NCI-H82 treated with DMSO at 0.1 percent for 48 hours (cell line): Measurements from ENCODE around the gene KCND1.
"Not testable (repeated sequence)": the region's sequence is repeated elsewhere in the genome, so short reads cannot be mapped to it uniquely, and the experiment has no call there.

Experiments
- DNase-seq: peaks from one replicate; lab custom pipeline; 2025; ENCODE audit not compliant: unreplicated experiment; lab: John Stamatoyannopoulos, UW

The KCND1 gene

DNA sequence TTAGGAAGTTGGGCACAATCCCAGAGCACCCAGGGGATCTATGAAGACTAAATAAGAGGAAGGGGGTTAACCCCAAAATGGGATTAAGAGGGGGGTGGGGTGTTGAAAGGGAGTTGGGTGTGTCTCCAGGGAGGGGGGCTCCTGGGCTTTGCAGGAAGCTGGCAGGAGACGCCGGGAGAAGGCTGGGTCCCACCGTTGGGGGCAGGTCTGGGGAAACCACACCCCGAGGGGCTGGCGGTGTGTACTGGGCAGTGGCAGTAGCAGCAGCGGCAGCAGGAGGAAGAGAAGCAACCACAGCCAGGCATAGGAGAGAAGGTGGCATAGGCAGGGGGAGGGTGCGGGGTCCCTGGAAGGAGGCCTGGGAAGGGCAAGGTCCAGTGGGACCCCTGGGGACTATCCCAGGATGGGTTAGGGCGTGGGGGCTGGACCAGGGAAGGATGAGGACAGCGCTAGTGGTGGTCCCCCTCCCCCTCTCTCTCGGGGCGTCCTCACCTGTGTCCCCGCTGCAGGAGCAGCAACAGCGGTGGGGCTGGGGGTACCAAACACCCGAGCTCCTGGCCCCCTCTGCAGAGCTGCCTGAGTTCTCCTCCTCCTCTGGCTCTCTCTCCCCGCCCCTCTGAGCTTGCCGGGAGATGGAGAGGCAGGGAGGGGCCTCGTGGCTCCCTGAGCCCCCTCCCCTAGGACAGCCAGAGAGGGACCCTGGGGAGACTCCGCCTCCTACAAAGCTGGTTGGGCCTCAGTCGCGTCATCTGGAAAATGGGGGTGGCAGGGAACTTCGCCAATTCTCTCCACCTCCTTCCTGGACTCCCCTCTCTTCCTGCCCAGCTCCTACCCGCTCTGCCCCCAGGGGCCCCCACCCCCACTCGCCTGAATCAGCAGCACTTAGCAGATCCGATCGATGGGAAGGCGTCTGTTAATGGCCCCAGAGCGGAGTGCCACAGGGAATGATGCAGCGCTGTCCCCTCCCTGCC, at the start of gene KCND1:
Gene KCND1 (minus strand): TSS at position 596 of the 971 bp plus-strand sequence. CDS start 1,573 bp downstream, outside the sequence.
- DNase-seq = no peak

DNA sequence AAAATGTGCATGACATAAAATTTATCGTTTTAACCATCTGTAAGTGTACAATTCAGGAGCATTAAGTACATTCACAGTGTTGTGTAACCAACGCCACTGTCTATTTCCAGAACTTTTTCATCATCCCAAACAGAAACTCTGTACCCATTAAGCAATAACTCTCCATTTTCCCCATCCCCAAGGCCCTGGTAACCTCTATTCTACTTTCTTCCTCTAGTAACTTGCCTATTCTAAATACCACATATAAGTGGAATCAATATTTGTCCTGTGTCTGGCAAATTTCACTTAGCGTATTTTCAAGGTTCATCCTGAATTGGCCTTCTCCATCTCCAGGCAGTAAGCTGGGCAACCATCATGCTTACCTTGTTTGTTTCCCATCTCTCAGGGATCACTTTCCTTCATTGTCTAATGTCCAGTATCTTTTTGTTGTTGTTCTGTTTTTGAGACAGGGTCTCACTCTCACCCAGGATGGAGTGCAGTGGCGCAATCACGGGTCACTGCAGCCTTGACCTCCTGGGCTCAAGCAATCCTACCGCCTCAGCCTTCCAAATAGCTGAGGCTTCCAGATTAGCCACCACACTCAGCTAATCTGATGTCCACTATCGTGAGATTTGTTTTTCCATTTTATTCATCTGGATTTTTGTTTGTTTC, 48.1 kb upstream of the KCND1 start:
- DNase-seq = no peak

DNA sequence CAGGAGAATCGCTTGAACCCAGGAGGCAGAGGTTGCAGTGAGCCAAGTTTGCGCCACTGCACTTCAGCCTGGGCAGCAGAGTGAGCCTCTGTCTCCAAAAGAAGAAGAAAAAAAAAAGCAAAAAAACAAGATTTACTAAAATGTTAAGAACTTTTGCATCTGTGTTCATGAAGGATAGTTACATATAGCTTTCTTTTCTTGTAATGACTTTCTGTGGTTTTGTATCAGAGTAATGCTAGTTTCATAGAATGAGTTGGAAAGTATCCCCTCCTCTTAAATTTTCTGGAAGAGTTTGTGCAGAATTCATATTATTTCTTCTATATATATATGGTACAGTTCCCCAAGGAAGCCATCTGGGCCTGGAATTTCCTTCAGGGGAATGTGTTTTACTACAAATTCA, 47.4 kb upstream of the KCND1 start:
- DNase-seq = no peak

DNA sequence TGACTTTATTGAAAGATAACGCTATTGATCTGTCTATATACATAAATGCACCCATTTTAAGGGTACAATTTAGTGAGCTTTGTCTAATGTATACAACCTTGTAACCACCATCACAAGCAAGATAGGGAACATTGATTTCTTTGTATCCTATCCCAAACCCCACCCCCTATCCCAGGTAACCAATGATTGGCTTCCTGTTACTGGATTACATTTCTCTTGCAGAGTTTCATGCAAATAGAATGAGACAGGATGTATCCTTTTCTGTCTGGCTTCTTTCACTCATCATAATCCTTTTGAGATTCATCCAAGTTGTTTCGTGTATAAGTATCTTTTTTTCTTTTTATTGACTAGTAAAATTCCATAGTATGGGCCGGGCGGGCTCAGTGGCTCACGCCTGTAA, 32.1 kb upstream of the KCND1 start:
- no peak for DNase-seq

DNA sequence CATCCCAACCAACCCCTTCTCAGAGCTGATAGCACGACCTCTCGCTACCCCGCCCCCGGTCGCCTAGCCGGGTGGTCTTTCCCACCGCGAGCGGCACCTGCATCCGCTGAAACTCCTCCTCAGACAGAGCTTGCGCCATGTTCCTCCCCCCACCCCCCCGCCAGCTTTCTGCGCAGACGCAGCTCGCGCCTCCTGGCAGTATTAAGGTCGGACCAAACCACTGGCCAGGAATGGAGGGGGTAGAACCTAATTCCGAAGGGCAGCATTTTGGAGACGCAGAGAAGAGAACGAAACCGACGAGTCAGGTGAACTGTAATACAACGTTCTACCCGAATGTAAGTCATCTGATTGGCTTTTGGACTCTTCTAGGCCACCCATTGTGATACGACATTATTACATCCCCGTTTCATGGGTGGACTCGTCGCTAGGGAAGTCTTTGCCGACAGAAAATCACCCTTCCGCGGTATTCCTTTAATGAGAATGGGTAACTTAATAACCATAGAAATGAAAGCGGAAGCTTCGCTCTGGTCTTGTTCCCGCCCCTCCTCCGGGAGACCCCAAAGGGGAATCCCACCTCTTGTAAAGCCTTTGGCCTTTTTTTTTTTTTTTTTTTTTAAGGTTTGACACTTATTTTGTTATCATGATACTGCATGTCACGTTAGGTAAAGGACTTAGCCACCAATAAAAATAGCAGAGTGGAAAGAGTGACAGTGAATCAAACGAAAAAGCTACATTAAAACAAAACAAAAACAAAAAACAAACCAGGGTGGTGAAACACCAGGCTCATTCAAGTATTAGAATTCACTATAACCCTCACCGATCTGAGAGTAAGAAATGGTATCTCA, 30.7 kb upstream of the KCND1 start, which contains the start of gene GRIPAP1:
Gene GRIPAP1 (minus strand): TSS at position 174 of the 845 bp plus-strand sequence. CDS start 35 bp downstream, at position 139.
- DNase-seq = peak; percentile 95

DNA sequence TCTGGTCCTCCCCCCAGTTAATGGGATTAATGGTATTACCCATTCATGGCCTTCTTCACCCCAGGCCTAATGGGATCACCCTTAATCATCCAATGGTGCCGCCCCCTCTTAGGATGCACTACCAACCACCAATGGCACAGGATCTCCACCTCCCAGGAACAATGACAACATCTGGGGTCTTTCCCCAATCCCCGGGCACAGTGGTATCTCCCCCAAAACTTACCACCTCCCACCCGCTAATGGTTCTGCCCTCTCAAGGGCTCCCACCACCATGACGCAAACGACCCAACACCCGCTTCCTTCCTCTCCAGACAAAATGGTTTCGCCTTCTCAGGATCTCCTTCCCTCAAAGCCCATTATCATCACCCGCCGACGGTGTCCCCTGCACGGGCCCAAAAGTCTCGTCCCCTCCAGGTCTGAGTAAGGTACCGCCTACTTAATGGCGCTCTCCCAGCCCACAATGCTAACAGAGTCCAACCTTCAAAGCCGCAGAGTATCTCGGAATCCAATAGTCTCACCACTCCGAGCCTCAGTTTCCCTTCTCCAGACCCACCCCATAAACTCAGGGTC, 30.0 kb upstream of the KCND1 start:
- peak; percentile 98 for DNase-seq

DNA sequence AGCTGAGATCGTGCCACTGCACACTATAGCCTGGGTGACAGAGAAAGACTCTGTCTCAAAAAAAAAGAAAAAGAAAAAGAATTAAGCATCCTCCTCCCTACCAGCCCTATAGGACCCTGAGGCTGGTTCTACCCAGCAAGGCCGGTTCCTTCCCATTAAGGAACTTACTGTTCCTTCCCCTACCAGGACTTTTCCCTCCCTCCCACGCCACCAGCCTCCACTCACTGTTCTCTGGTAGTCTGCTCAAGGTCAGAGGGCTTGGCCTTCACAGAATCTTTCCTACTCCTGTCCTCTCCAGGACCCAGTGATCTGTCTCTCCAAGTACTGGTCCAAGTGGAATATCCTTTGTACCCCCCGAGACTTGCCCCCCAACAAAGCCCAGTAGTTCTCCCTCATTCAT, 29.0 kb upstream of the KCND1 start:
- no peak for DNase-seq

DNA sequence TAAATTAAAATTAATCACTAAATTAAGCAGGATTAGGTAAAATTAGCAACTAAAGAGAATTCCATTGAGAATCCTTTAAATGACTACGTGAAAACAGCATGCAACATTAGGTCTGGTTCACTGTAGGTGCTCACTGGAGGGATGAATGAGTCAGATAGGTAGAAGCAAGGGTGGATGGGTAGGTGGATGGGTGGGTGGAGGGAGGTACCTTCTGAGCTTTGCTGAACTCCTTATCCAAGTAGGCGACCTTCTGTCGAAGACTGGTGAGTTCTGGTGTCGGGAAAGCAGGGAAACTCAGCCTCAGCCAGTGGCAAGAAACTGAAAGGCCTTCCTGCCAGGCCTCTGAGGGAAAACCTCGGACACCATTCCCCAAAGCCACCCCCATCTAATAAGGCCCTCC, 27.4 kb upstream of the KCND1 start:
- DNase-seq = no peak

DNA sequence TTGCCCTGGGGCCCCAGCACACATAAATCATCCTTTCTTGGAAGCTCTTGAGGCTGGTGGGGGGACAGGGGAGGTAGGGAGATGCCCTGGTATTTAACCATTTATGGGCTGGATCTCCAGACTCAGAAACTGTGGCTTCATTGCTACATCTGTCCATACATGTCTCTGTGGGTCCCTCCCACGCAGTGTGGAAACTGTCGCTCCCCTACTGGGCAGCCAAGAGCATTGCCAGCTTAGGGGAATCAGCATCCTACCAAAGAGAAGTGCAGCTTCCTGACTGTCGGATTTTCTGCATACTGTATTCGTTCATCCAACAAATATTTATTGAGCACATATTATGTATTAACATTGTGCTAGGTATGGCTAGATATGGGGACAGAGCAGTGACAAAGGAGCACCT, 26.7 kb upstream of the KCND1 start:
- no peak for DNase-seq

DNA sequence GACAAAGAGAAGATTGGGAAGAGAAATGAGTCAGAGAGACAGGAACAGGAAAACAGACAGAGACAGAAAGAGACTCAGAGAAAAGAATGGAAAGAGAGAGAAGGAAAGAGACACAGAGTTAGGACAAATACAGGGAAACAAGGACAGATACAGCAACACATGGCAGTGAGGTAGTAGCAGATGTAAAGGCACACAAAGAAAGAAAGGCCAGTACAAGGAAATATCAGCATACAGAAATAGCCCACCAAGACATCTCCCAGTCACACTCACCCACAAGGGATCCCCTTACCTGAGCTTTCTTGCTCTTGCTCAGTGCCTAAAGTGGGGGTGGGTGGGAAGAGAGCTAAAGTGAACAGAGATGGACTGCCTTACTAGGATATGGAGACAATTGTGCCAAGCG, 26.2 kb upstream of the KCND1 start:
- no peak for DNase-seq

DNA sequence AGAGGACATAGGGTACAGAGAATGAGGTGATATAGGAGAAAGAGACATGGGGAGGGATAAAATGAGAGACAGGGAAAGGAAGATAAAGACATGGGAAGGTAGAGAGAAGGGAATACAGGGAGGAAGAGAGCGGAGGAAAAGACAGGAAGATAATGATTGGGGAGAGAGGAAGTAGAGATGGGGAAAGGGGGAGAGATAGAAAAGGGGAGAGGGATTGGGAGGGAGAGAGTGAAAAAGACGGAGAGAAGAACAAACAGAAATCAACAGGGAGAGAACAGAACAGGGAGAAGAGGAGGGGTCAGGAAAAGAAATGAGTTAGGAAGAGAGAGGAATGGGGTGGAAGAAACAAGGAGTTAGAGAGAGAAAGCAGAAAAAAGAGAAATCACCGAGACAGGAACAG, 25.8 kb upstream of the KCND1 start:
- DNase-seq = no peak

DNA sequence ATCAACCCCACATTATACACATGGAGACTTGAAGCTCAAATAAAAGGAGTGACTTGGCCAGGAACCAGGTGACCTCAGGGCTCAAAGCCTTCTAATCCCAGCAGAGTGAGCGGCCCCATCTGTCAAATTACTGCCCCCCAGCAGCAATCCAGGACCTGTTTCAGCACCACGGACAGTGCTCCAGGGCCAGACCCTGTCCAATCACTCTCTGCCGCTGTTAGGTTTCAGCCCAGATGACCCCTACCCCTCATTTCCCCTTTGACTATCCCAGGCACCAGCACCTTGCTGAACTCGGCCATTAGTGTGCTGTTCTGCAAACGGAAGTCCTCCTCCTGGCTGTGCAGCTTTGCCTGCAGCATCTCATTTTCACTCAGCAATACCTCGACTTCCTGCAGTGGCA, 25.3 kb upstream of the KCND1 start:
- DNase-seq = peak; percentile 52

DNA sequence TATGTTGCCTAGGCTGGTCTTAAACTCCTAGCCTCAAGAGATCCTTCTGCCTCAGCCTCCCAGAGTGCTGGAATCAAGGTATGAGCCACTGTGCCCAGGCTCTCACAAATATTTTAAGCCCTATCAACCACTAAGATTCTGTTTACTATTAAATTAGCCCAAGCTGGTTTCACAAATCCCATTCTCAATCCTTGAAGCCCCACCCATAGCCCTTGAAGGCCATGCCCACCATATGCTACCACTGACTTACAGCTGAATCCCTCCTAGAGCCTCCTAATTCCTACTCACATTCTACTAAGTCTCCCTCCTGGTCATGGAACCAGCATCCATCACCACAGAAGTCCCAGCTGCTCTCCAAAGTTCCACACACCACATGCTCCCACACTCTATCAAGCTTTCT, 20.7 kb upstream of the KCND1 start:
- DNase-seq = peak; percentile 99

DNA sequence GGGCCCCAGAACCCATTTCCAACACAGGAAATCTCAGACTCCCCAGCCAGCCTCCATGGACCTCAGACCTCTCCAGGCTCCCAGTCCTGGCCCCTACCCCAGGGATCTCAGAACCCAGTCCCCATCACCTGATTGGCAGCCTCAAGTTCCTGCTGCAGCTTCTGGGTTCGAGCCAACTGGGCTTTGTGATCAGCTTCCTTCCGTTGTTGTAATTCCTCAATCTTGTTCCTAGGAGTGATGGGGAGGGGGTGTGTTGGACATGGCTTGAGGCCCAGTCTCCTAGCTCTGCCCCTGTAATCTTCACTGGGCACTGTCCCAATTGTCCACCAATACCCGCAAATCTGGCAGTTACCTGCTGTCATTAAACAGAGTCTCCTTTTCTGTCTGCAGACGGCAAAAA, 17.8 kb upstream of the KCND1 start:
- no peak for DNase-seq

DNA sequence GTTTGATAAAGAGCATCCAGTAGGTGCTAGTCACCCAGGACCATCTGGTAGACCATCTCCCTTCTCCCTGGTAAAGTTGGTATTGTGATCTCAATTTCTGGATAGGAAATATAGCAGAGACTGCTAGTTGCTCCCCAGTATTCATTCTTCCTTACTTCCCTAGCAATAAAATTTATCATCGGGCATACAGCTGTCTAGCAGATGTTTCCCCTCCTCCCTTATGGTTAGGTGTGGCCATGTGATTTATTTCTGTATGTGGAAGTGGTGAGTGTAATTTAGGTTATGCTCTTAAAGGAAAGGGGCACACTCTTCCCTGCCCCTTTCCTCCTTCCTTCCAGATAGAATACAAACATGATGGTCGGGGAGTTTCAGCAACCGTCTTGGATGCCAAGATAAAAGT, 12.3 kb upstream of the KCND1 start:
- no peak for DNase-seq

DNA sequence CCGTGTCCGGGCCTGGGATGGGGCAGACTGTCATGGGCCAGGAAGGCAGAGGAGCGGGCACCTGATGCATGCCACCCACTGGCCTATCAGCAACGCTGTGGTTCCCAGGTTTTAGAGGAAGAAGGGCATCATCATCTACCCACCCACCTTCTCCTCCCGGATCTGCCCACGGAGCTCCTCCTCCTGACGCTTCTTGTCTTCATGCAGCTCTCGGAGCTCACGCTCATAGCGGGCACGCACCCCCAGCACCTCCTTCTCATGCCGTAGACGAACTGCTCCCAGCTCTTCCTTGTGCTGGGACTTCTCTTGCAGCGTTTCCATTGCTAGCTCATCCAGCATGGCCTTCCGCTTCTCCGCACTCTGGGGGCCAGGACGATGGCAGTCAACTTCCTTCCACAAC, 11.4 kb upstream of the KCND1 start:
- no peak for DNase-seq

DNA sequence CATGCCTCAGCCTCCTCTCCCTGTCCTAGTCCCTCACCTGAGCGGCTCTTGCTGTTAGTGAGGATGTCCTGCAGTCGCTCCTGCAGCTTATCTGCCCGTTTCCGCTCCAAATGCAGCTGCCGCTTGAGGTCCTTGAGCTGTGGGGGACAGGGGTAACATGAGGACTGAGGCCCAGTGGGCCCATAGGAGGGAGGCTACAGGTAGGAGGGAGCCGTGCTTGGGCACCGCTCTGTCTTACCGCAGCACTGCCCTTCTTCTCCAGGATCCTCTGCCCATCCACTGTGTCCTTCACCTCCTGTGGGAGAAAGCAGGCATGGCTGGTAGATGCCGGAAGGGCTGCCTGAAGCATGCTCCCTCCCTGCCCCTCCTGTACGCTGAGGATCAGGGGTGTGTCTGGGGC, 9.5 kb upstream of the KCND1 start:
- no peak for DNase-seq

DNA sequence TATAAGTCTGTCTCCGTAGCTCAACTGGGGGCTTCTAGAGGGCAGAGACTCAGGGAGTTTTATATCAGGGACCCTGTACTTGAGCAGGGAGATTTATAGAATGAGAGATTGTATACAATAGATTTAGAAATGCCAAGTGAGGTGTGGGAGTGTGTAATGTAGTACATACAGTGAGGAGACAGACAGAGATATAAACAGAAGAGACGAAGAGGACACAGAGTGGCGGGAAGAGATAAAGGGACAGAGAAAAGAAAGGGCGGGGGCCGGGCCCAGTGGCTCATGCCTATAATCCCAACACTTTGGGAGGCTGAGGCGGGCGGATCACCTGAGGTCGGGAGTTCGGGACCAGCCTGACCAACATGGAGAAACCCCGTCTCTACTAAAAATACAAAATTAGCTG, 8.7 kb upstream of the KCND1 start:
- DNase-seq = not testable (repeated sequence)

DNA sequence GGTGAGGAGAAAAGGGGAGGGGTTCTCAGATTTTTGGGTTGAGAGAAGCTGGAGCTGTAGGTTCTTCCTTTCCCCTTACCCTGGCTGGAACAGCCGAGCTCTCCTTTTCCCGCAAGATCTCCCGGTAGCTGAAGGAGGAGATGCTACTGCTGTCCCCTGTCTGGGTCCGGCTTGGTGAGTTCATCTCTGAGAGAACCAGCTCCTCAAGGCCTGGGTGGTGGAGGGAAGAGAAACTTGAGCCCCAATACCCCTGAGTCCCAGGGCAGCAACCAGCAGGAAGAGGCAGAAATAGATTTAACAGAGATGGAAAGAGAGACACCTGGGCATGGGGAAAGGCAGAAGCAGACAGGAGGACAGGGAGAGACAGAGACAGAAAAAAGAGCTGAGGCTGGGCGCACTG, 6.6 kb upstream of the KCND1 start:
- no peak for DNase-seq

DNA sequence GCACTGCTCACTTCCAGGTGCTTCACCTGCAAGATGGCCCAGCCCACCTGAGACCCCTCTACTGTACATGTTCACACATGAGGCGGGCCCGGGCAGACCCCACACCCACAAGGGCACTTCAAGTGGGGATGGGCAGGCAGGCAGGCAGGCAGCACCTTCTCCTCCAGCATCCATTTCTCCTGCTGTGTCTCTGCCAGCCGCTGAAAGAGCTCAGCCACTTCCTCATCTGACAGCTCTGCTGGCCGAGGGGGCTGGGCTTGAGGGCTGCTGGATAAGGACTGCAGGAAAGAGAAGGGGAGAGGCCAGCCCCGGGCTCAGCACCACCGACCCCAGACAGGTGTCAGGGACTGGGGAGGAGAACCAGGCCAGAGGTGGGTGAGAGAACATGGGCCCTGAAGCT, 4.4 kb upstream of the KCND1 start:
- no peak for DNase-seq

DNA sequence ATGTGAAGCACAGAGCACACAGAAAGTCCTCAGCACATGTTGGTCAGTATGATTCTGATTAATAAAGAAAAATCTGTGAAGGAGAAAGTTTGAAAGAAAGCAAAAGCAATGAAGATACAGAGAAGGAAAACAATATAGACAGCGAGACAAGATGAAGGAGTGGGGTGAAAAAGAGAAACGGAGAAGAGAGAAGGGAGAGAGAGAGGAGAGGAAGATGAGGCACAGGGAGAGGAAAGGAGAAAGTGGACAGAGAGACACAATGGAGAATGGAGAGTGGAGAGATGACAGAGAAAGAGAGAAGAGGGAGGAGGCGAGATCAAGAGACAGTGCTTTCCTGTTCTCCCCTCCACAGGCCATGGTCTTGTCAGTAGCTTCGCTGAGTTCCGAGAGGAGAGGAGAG, 3.9 kb upstream of the KCND1 start:
- DNase-seq = no peak
